WI38 (cell line): Measurements from ENCODE around the gene TNFRSF14.
"Not testable (repeated sequence)": the region's sequence is repeated elsewhere in the genome, so short reads cannot be mapped to it uniquely, and the experiment has no call there.

Experiments used
- H3K4me3 ChIP-seq: 2 replicates; pipeline ENCODE4 v1.5.1; 2011; ENCODE audit warnings: low read depth, mild to moderate bottlenecking, control low read depth, low read length
- CTCF ChIP-seq: IDR thresholded peaks from 2 replicates; pipeline ENCODE4 v1.5.1; 2012; ENCODE audit warnings: low read depth, mild to moderate bottlenecking, control low read depth, low read length

Gene TNFRSF14

GRCh38 chr1:2544875-2545640 is 11.1 kb upstream of the TNFRSF14 start:
- no peak overlapping the region for H3K4me3 ChIP-seq
- no peak for TF ChIP-seq CTCF

GRCh38 chr1:2545754-2546514 is 10.2 kb upstream of the TNFRSF14 start:
- peak overlapping the region; percentile 61 for H3K4me3 ChIP-seq
- TF ChIP-seq CTCF = no peak

- H3K4me3 ChIP-seq = peak overlapping the region; percentile 61
- no peak for TF ChIP-seq CTCF
These were observed 9.5 kb upstream of the TNFRSF14 start for GRCh38 chr1:2546515-2547209.

GRCh38 chr1:2547210-2548067 is 8.7 kb upstream of the TNFRSF14 start:
- H3K4me3 ChIP-seq = peak overlapping the region; percentile 61
- no peak for TF ChIP-seq CTCF

GRCh38 chr1:2548068-2548589 is 8.0 kb upstream of the TNFRSF14 start:
- peak; percentile 95 for TF ChIP-seq CTCF
- no peak overlapping the region for H3K4me3 ChIP-seq

- H3K4me3 ChIP-seq = not testable (repeated sequence)
These were observed 6.7 kb upstream of the TNFRSF14 start for GRCh38 chr1:2549367-2550029.

- H3K4me3 ChIP-seq = not testable (repeated sequence)
These were observed 5.8 kb upstream of the TNFRSF14 start for GRCh38 chr1:2550309-2550861.

GRCh38 chr1:2551544-2551943 is 4.6 kb upstream of the TNFRSF14 start:
- not testable (repeated sequence) for H3K4me3 ChIP-seq
